Embryonic facial prominence (tissue), 1 donor: ENCODE data around the gene ZNF638.
"Not testable (repeated sequence)": the region's sequence is repeated elsewhere in the genome, so short reads cannot be mapped to it uniquely, and the experiment has no call there.

Experiments used
- DNase-seq: peaks from one replicate; pipeline ENCODE4 v3.0.0-alpha.2; 2016; ENCODE audit errors: extremely low spot score

The ZNF638 gene

GRCh38 chr2:71393216-71393615, 61.6 kb downstream of the ZNF638 start:
- no peak for DNase-seq

- no peak for DNase-seq
Measured at GRCh38 chr2:71395471-71395870, 63.9 kb downstream of the ZNF638 start.

GRCh38 chr2:71402427-71402826, 70.8 kb downstream of the ZNF638 start:
- no peak for DNase-seq

- DNase-seq: no peak
Measured at GRCh38 chr2:71409611-71410010, 78.0 kb downstream of the ZNF638 start.

- no peak for DNase-seq
Measured at GRCh38 chr2:71410696-71411095, 79.1 kb downstream of the ZNF638 start.

GRCh38 chr2:71416866-71417265, 85.3 kb downstream of the ZNF638 start:
- DNase-seq: not testable (repeated sequence)

GRCh38 chr2:71417300-71418202, 86.0 kb downstream of the ZNF638 start:
- no peak for DNase-seq

GRCh38 chr2:71419145-71419544, 87.6 kb downstream of the ZNF638 start:
- DNase-seq: no peak

- DNase-seq: no peak
Measured at GRCh38 chr2:71419976-71420375, 88.4 kb downstream of the ZNF638 start.

GRCh38 chr2:71422786-71423185, 91.2 kb downstream of the ZNF638 start:
- DNase-seq: no peak

GRCh38 chr2:71423817-71424420, 92.3 kb downstream of the ZNF638 start:
- no peak for DNase-seq

- DNase-seq: no peak
Measured at GRCh38 chr2:71426721-71427120, 95.1 kb downstream of the ZNF638 start.

- DNase-seq: no peak
Measured at GRCh38 chr2:71428472-71429383, 97.1 kb downstream of the ZNF638 start.

- DNase-seq: not testable (repeated sequence)
Measured at GRCh38 chr2:71445142-71445541, 113.6 kb downstream of the ZNF638 start.

GRCh38 chr2:71446505-71446904, 114.9 kb downstream of the ZNF638 start:
- DNase-seq: no peak

GRCh38 chr2:71449343-71449742, 117.8 kb downstream of the ZNF638 start:
- DNase-seq: no peak

- no peak for DNase-seq
Measured at GRCh38 chr2:71451705-71452104, 120.1 kb downstream of the ZNF638 start.

GRCh38 chr2:71452565-71452964, 121.0 kb downstream of the ZNF638 start:
- DNase-seq: no peak

GRCh38 chr2:71453404-71454220, 122.0 kb downstream of the ZNF638 start, which contains the start of gene DYSF:
DYSF (plus strand) TSS chr2:71453561.
- no peak for DNase-seq

GRCh38 chr2:71454221-71455010, 122.8 kb downstream of the ZNF638 start:
- DNase-seq: no peak
